WTC11 (cell line): ENCODE data around the gene KIF21B. TPM values are rescaled to one million over a fixed set of nuclear protein-coding genes. Genes with fewer than 3 reads are reported as not detected.

Experiments used
- ATAC-seq: fragments of 200-7000 bp; cut with Tn5 transposase; 2 replicates; pipeline ENCODE4 v1.10.0; 2021; ENCODE audit warnings: mild to moderate bottlenecking, moderate library complexity
- CTCF ChIA-PET: fragments of 300-600 bp; sonication (Branson Sonifier 250); formaldehyde crosslinking; loops from one replicate; lab custom pipeline; 2021; ENCODE audit warnings: antibody characterized with exemption; lab: Charles Lee
- POLR2A ChIA-PET: fragments of 350-600 bp; sonication (Branson Sonifier 250); formaldehyde crosslinking; loops from one replicate; lab custom pipeline; 2021; ENCODE audit warnings: antibody characterized with exemption; lab: Charles Lee
- DNase-seq: peaks from one replicate; pipeline ENCODE4 v3.0.0; 2021; ENCODE audit warnings: low spot score
- H3K27ac Mint-ChIP-seq: 2 replicates; pipeline ENCODE4 v1.8.0; 2021; ENCODE audit warnings: mixed read lengths
- H3K27me3 Mint-ChIP-seq: 2 replicates; pipeline ENCODE4 v1.8.0; 2021; ENCODE audit warnings: low read depth, mild to moderate bottlenecking, moderate library complexity, mixed read lengths
- H3K36me3 Mint-ChIP-seq: 2 replicates; pipeline ENCODE4 v1.8.0; 2021; ENCODE audit warnings: mixed read lengths
- H3K4me1 Mint-ChIP-seq: 2 replicates; pipeline ENCODE4 v1.8.0; 2022; ENCODE audit warnings: mixed read lengths
- H3K4me3 Mint-ChIP-seq: 2 replicates; pipeline ENCODE4 v1.8.0; 2021; ENCODE audit warnings: mild to moderate bottlenecking, moderate library complexity, mixed read lengths
- H3K9me3 Mint-ChIP-seq: 2 replicates; pipeline ENCODE4 v1.8.0; 2021; ENCODE audit warnings: mixed read lengths
- ATF1 ChIP-seq: sonication (generic); formaldehyde crosslinking; IDR thresholded peaks from 2 replicates; pipeline ENCODE4 v1.8.1; 2023; ENCODE audit warnings: mild to moderate bottlenecking, moderate library complexity, missing genetic modification reagents
- CREM ChIP-seq: sonication (generic); formaldehyde crosslinking; IDR thresholded peaks from 2 replicates; pipeline ENCODE4 v1.8.1; 2022; ENCODE audit warnings: mild to moderate bottlenecking, missing genetic modification reagents, moderate library complexity
- ETV6 ChIP-seq: sonication (generic); formaldehyde crosslinking; IDR thresholded peaks from 2 replicates; pipeline ENCODE4 v1.8.1; 2022; ENCODE audit warnings: mild to moderate bottlenecking, missing genetic modification reagents
- FOXK1 ChIP-seq: sonication (generic); formaldehyde crosslinking; IDR thresholded peaks from 2 replicates; pipeline ENCODE4 v1.8.0; 2022; ENCODE audit warnings: mild to moderate bottlenecking, moderate library complexity, missing genetic modification reagents
- GTF2I ChIP-seq: fragments of 250-450 bp; sonication (Bioruptor Pico); conservative IDR thresholded peaks from 2 replicates; pipeline ENCODE4 v1.4.0; 2021; ENCODE audit warnings: mild to moderate bottlenecking
- KAT7 ChIP-seq: sonication (generic); formaldehyde crosslinking; IDR thresholded peaks from 2 replicates; pipeline ENCODE4 v1.8.1; 2023; ENCODE audit warnings: missing genetic modification reagents, mild to moderate bottlenecking, borderline replicate concordance
- MXD4 ChIP-seq: fragments of 250-450 bp; sonication (Bioruptor Pico); IDR thresholded peaks from 2 replicates; pipeline ENCODE4 v1.8.0; 2021; ENCODE audit warnings: mild to moderate bottlenecking, moderate library complexity, borderline replicate concordance
- NFE2L1 ChIP-seq: sonication (generic); formaldehyde crosslinking; IDR thresholded peaks from 2 replicates; pipeline ENCODE4 v1.8.1; 2023; ENCODE audit warnings: missing genetic modification reagents
- OVOL2 ChIP-seq: fragments of 250-450 bp; sonication (Bioruptor Pico); IDR thresholded peaks from 2 replicates; pipeline ENCODE4 v1.9.0; 2021; ENCODE audit warnings: mild to moderate bottlenecking, borderline replicate concordance
- SMAD4 ChIP-seq: sonication (generic); formaldehyde crosslinking; IDR thresholded peaks from 2 replicates; pipeline ENCODE4 v1.8.0; 2022; ENCODE audit warnings: mild to moderate bottlenecking, missing genetic modification reagents
- SOX15 ChIP-seq: fragments of 250-450 bp; sonication (Bioruptor Pico); IDR thresholded peaks from 2 replicates; pipeline ENCODE4 v1.9.0; 2021; ENCODE audit warnings: mild to moderate bottlenecking
- TP53 ChIP-seq: sonication (generic); formaldehyde crosslinking; IDR thresholded peaks from 2 replicates; pipeline ENCODE4 v1.8.1; 2023; ENCODE audit warnings: mild to moderate bottlenecking, missing genetic modification reagents
- ZBTB21 ChIP-seq: sonication (generic); formaldehyde crosslinking; IDR thresholded peaks from 2 replicates; pipeline ENCODE4 v1.8.1; 2023; ENCODE audit warnings: mild to moderate bottlenecking, missing genetic modification reagents, borderline replicate concordance
- ZNF263 ChIP-seq: sonication (generic); formaldehyde crosslinking; IDR thresholded peaks from 2 replicates; pipeline ENCODE4 v1.8.1; 2022; ENCODE audit warnings: low read depth, mild to moderate bottlenecking, moderate library complexity, missing genetic modification reagents
- ZNF396 ChIP-seq: fragments of 250-450 bp; sonication (Bioruptor Pico); IDR thresholded peaks from 2 replicates; pipeline ENCODE4 v1.8.0; 2021; ENCODE audit warnings: mild to moderate bottlenecking, moderate library complexity, borderline replicate concordance
- total RNA-seq: library from RNA; stranded (reverse); gene quantifications from 3 replicates; pipeline ENCODE4 v1.2.3, GENCODE V29; 2021
- TF ChIP-seq, protein P1 (sequence below): fragments of 200-600 bp; IDR thresholded peaks from 2 replicates; pipeline ENCODE4 v1.8.0; 2022; ENCODE audit warnings: antibody characterized with exemption
- TF ChIP-seq, protein P2 (sequence below): sonication (generic); formaldehyde crosslinking; IDR thresholded peaks from 2 replicates; pipeline ENCODE4 v1.8.1; 2023; ENCODE audit warnings: mild to moderate bottlenecking, missing genetic modification reagents, moderate library complexity
- TF ChIP-seq, protein P3 (sequence below): sonication (generic); formaldehyde crosslinking; IDR thresholded peaks from 2 replicates; pipeline ENCODE4 v1.8.1; 2023; ENCODE audit warnings: mild to moderate bottlenecking, missing genetic modification reagents, borderline replicate concordance
- TF ChIP-seq, protein P4 (sequence below): sonication (generic); formaldehyde crosslinking; IDR thresholded peaks from 2 replicates; pipeline ENCODE4 v1.8.1; 2023; ENCODE audit warnings: mild to moderate bottlenecking, missing genetic modification reagents, moderate library complexity
- TF ChIP-seq, protein P5 (sequence below): sonication (generic); formaldehyde crosslinking; IDR thresholded peaks from 2 replicates; pipeline ENCODE4 v1.8.0; 2022; ENCODE audit warnings: mild to moderate bottlenecking, missing genetic modification reagents

The KIF21B gene
- total RNA-seq, 1 experiment from 2014 or later, result 19.4 TPM

DNA sequence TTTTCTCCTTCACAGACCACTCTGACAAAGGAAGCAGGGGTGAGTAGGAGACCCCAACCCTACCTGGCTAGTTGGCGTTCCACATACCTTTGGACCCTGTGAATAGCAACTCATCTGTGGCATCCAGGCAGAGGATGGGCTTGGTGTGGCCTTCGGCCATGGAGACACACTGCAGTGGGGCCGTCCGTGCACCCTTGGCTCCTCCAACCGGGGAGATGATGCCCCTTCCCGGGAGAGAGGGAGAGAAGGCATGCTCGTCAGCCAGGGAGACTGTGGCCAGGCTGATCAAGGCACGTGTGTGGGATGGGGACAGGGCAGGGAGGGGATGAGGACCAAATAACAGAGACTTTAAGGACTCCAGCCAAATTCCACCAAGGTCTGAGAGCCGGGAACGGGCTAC lies 42.6 kb downstream of the KIF21B start:
- no peaks in the 10 kb centered on the region for H3K4me1 Mint-ChIP-seq
- no peak overlapping the region for H3K27ac Mint-ChIP-seq
- CTCF ChIA-PET, result interaction anchor here (1.0 to 7.7 kb wide), 6 partner anchors 9 to 61 kb away, joined by 4 to 218 read pairs (median 15); partner anchors contain the start of gene KIF21B
- POLR2A ChIA-PET, result no interaction called here
- no peak for ATAC-seq
- peaks cover 27% of the 10 kb centered on the region for H3K36me3 Mint-ChIP-seq
- TF ChIP-seq ATF1 (CRISPR knock-in tag) (no peak), NFE2L1 (no peak)
- TF ChIP-seq, protein P1, sequence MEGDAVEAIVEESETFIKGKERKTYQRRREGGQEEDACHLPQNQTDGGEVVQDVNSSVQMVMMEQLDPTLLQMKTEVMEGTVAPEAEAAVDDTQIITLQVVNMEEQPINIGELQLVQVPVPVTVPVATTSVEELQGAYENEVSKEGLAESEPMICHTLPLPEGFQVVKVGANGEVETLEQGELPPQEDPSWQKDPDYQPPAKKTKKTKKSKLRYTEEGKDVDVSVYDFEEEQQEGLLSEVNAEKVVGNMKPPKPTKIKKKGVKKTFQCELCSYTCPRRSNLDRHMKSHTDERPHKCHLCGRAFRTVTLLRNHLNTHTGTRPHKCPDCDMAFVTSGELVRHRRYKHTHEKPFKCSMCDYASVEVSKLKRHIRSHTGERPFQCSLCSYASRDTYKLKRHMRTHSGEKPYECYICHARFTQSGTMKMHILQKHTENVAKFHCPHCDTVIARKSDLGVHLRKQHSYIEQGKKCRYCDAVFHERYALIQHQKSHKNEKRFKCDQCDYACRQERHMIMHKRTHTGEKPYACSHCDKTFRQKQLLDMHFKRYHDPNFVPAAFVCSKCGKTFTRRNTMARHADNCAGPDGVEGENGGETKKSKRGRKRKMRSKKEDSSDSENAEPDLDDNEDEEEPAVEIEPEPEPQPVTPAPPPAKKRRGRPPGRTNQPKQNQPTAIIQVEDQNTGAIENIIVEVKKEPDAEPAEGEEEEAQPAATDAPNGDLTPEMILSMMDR, result no peak
- peaks cover 11% of the 10 kb centered on the region for H3K9me3 Mint-ChIP-seq
- no peak overlapping the region for H3K4me3 Mint-ChIP-seq
- DNase-seq, result no peak
- no peaks in the 10 kb centered on the region; the same call in 1 of the 2 replicates for H3K27me3 Mint-ChIP-seq

DNA sequence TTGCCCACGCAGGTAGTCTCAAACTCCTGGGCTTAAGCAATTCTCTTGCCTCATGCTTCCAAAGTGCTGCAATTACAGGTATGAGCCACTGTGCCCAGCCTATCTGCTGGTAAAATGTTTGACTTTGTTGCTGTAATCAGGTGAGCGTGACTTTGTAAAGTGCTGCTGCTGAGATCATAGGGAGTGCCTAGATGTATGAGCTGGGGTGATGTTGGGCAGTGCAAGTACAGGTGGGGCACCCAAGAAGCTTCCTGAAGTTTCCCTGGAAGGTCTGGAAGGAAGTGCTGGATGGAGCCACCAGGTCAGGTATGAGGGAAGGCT lies 43.1 kb downstream of the KIF21B start:
- Mint-ChIP-seq H3K9me3 (peaks cover 11% of the 10 kb centered on the region), H3K4me3 (no peak overlapping the region), H3K27me3 (no peaks in the 10 kb centered on the region; the same call in 1 of the 2 replicates), H3K4me1 (no peaks in the 10 kb centered on the region), H3K36me3 (peaks cover 27% of the 10 kb centered on the region), H3K27ac (no peak overlapping the region)
- CTCF ChIA-PET, result interaction anchor here (0.7 to 7.7 kb wide), 30 partner anchors 9 to 227 kb away, joined by 3 to 218 read pairs (median 8); partner anchors contain the start of genes GPR25 and KIF21B
- TF ChIP-seq MXD4 (CRISPR knock-in tag) (no peak), OVOL2 (CRISPR knock-in tag) (no peak), SOX15 (no peak), SMAD4 (CRISPR knock-in tag) (no peak), KAT7 (CRISPR knock-in tag) (no peak), CREM (CRISPR knock-in tag) (no peak)
- TF ChIP-seq, protein P2, sequence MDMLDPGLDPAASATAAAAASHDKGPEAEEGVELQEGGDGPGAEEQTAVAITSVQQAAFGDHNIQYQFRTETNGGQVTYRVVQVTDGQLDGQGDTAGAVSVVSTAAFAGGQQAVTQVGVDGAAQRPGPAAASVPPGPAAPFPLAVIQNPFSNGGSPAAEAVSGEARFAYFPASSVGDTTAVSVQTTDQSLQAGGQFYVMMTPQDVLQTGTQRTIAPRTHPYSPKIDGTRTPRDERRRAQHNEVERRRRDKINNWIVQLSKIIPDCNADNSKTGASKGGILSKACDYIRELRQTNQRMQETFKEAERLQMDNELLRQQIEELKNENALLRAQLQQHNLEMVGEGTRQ, result no peak
- TF ChIP-seq, protein P3, sequence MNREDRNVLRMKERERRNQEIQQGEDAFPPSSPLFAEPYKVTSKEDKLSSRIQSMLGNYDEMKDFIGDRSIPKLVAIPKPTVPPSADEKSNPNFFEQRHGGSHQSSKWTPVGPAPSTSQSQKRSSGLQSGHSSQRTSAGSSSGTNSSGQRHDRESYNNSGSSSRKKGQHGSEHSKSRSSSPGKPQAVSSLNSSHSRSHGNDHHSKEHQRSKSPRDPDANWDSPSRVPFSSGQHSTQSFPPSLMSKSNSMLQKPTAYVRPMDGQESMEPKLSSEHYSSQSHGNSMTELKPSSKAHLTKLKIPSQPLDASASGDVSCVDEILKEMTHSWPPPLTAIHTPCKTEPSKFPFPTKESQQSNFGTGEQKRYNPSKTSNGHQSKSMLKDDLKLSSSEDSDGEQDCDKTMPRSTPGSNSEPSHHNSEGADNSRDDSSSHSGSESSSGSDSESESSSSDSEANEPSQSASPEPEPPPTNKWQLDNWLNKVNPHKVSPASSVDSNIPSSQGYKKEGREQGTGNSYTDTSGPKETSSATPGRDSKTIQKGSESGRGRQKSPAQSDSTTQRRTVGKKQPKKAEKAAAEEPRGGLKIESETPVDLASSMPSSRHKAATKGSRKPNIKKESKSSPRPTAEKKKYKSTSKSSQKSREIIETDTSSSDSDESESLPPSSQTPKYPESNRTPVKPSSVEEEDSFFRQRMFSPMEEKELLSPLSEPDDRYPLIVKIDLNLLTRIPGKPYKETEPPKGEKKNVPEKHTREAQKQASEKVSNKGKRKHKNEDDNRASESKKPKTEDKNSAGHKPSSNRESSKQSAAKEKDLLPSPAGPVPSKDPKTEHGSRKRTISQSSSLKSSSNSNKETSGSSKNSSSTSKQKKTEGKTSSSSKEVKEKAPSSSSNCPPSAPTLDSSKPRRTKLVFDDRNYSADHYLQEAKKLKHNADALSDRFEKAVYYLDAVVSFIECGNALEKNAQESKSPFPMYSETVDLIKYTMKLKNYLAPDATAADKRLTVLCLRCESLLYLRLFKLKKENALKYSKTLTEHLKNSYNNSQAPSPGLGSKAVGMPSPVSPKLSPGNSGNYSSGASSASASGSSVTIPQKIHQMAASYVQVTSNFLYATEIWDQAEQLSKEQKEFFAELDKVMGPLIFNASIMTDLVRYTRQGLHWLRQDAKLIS (CRISPR knock-in tag), result no peak
- POLR2A ChIA-PET, result interaction anchor here (0.7 kb wide), 1 partner anchor 136 kb away, joined by 3 read pairs; no protein-coding TSS in a partner anchor
- ATAC-seq (no peak), DNase-seq (no peak)

DNA sequence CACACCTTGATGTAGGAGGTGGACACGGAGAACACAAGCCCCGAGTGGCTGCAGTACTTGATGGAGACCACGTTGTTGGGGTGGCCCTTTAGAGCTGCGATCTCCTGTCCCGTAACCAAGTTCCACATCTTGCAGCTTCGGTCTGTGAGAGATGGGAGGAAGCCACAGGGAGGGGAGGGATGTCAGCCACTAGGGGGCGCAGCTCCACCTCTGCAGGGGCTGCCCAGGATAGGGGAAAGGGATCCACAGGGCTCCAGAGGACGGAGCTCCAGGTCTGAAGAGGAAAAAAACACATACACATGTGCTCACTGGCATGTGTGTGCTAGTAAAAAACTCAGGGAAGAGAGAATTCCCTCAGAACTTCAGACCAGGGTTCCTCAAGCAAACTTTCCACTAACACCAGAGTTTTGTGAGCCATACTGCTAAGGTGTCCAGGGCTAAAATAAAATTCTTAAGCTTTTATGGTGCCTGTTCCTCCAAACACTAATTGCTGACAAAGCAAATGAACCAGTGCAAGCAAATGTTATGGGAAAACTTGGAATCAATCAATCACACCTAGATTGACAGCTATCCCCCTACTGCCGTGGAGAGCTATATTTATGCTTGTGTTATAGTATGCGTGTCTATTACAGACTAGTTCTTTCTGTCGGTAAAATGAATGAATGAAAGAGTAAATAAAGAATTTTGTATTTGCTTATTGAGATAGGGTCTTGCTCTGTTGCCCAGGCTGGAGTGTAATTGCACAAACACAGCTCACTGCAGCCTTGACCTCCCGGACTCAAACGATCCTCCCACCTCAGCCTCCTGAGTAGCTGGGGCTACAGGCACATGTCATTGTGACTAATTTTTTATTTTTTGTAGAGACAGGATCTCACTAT lies 43.7 kb downstream of the KIF21B start:
- Mint-ChIP-seq H3K36me3 (peaks cover 27% of the 10 kb centered on the region), H3K4me3 (no peak overlapping the region), H3K27ac (no peak overlapping the region), H3K27me3 (no peaks in the 10 kb centered on the region; the same call in 1 of the 2 replicates), H3K4me1 (no peaks in the 10 kb centered on the region), H3K9me3 (peaks cover 11% of the 10 kb centered on the region)
- POLR2A ChIA-PET, result interaction anchor here (0.5 to 0.7 kb wide), 2 partner anchors 41 to 137 kb away, joined by 3 read pairs; no protein-coding TSS in a partner anchor
- DNase-seq, result peak; percentile 90
- CTCF ChIA-PET, result interaction anchor here (0.6 to 7.7 kb wide), 73 partner anchors 8 to 421 kb away, joined by 3 to 218 read pairs (median 5); partner anchors contain the start of genes ASCL5, GPR25, KIF21B and TMEM9
- ATAC-seq, result peak; percentile 97
- TF ChIP-seq, protein P4, sequence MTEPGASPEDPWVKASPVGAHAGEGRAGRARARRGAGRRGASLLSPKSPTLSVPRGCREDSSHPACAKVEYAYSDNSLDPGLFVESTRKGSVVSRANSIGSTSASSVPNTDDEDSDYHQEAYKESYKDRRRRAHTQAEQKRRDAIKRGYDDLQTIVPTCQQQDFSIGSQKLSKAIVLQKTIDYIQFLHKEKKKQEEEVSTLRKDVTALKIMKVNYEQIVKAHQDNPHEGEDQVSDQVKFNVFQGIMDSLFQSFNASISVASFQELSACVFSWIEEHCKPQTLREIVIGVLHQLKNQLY (CRISPR knock-in tag), result no peak
- TF ChIP-seq, protein P1, result peak; percentile 87
- TF ChIP-seq FOXK1 (CRISPR knock-in tag) (0 out of 2 replicates have a peak, but pooled peaks have one; percentile 37), ETV6 (no peak), TP53 (no peak), ZNF396 (CRISPR knock-in tag) (no peak), GTF2I (CRISPR knock-in tag) (no peak), ZBTB21 (CRISPR knock-in tag) (no peak), ZNF263 (CRISPR knock-in tag) (no peak)
- TF ChIP-seq, protein P5, sequence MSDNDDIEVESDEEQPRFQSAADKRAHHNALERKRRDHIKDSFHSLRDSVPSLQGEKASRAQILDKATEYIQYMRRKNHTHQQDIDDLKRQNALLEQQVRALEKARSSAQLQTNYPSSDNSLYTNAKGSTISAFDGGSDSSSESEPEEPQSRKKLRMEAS (CRISPR knock-in tag), result no peak
